HL-60 (cell line): ENCODE data around the gene TIA1.

ENCODE experiments used
- DNase-seq, 2 experiments: peaks; one replicate each; pipeline ENCODE4 v3.0.0-alpha.2; 2010 to 2020; ENCODE audit warnings: low read depth in 1 of 2, low spot score in 1 of 2
- H3K27ac ChIP-seq: fragments of 250-450 bp; sonication (Bioruptor Pico); replicated peaks from 2 replicates; pipeline ENCODE4 v1.5.1; 2020; ENCODE audit warnings: mild to moderate bottlenecking, moderate library complexity
- H3K27me3 ChIP-seq: fragments of 250-450 bp; sonication (Bioruptor Pico); 2 replicates; pipeline ENCODE4 v1.5.1; 2021; ENCODE audit warnings: mild to moderate bottlenecking, moderate library complexity; ENCODE audit not compliant: insufficient read depth, poor library complexity, severe bottlenecking
- H3K4me3 ChIP-seq: replicated peaks from 2 replicates; pipeline ENCODE4 v1.5.1; 2011; ENCODE audit warnings: mild to moderate bottlenecking, control low read depth, low read length; ENCODE audit not compliant: insufficient read depth
- GABPA ChIP-seq: IDR thresholded peaks from 2 replicates; pipeline ENCODE4 v1.6.1; 2012; ENCODE audit warnings: low read depth
- POLR2AphosphoS5 ChIP-seq: IDR thresholded peaks from 2 replicates; pipeline ENCODE4 v1.6.1; 2012; ENCODE audit warnings: low read depth
- REST ChIP-seq: IDR thresholded peaks from 2 replicates; pipeline ENCODE4 v1.6.1; 2012; ENCODE audit warnings: low read depth; ENCODE audit not compliant: insufficient replicate concordance
- SPI1 ChIP-seq: IDR thresholded peaks from 2 replicates; pipeline ENCODE4 v1.6.1; 2012; ENCODE audit warnings: low read depth, mild to moderate bottlenecking, borderline replicate concordance
- TF ChIP-seq, protein P1 (sequence below): IDR thresholded peaks from one replicate; pipeline ENCODE4 v1.5.1; 2011; ENCODE audit warnings: low read length, control low read depth, inconsistent platforms; ENCODE audit not compliant: insufficient read depth

Gene TIA1

GRCh38 chr2:70212298-70212932, 36.0 kb downstream of the TIA1 start:
- Histone ChIP-seq H3K4me3 (no peak overlapping the region), H3K27me3 (no peaks in the 10 kb centered on the region), H3K27ac (no peak overlapping the region)
- DNase-seq, result no peak
- TF ChIP-seq GABPA (no peak), REST (no peak), POLR2AphosphoS5 (no peak), SPI1 (no peak)
- TF ChIP-seq, protein P1, sequence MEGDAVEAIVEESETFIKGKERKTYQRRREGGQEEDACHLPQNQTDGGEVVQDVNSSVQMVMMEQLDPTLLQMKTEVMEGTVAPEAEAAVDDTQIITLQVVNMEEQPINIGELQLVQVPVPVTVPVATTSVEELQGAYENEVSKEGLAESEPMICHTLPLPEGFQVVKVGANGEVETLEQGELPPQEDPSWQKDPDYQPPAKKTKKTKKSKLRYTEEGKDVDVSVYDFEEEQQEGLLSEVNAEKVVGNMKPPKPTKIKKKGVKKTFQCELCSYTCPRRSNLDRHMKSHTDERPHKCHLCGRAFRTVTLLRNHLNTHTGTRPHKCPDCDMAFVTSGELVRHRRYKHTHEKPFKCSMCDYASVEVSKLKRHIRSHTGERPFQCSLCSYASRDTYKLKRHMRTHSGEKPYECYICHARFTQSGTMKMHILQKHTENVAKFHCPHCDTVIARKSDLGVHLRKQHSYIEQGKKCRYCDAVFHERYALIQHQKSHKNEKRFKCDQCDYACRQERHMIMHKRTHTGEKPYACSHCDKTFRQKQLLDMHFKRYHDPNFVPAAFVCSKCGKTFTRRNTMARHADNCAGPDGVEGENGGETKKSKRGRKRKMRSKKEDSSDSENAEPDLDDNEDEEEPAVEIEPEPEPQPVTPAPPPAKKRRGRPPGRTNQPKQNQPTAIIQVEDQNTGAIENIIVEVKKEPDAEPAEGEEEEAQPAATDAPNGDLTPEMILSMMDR, result no peak

DNA sequence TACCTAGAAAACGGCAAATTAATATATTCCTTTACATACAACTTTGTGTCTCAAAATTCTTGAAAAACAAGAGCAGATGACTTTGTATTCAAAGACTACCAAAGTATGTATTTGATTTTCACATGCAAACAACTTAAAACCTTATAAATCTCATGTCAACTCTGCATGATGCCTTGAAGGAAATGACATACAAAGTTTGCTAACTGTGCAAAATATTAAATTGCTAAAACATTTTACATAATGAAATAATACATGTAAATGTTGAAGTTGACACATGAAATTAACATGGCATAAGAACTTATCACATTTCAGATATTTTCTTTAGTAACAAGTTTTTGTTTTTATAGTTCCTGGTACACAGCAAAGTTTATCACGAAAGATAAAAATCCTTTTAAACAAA, 36.8 kb downstream of the TIA1 start:
- TF ChIP-seq REST (no peak), SPI1 (no peak), POLR2AphosphoS5 (no peak), GABPA (no peak)
- TF ChIP-seq, protein P1, result no peak
- Histone ChIP-seq H3K4me3 (no peak overlapping the region), H3K27me3 (no peaks in the 10 kb centered on the region), H3K27ac (no peak overlapping the region)
- no peak for DNase-seq

- no peak for TF ChIP-seq GABPA
- no peak for TF ChIP-seq REST
- no peak for TF ChIP-seq SPI1
- no peak for TF ChIP-seq POLR2AphosphoS5
- TF ChIP-seq, protein P1, result no peak
- no peak for DNase-seq
- Histone ChIP-seq H3K27me3 (no peaks in the 10 kb centered on the region), H3K4me3 (no peak overlapping the region), H3K27ac (no peak overlapping the region)
Observed at GRCh38 chr2:70204452-70204851, 44.0 kb downstream of the TIA1 start.
